ENCODE data around the gene MARCHF7. TPM values are rescaled to one million over a fixed set of nuclear protein-coding genes. Genes with fewer than 3 reads are reported as not detected.

Gene MARCHF7
- total and polyA plus RNA-seq, 2 of the 8 experiments (the other 6 are each of a cell fraction or from before 2014, with no cell fraction given), result 18.3 to 116 TPM

- Histone ChIP-seq H3K4me3 (ENCODE audit: extremely low read depth in 1 of 4, insufficient read depth in 2 of 4, low read depth in 3 of 4, low read length in 4 of 4) (no peak overlapping the region), H4K91ac (replicated peaks; ENCODE audit: insufficient read length, low read length) (no peak overlapping the region), H3K4me1 (replicated peaks in 1 of 4; ENCODE audit: control insufficient read depth in 3 of 4, insufficient read depth in 4 of 4, low read length in 3 of 4) (peaks cover 0 to 3% (median 1%) of the 10 kb centered on the region in 4 experiments; a peak in 2 of 7 replicates), H2BK15ac (ENCODE audit: low read length) (no peak overlapping the region), H3K27ac (ENCODE audit: low read depth, low read length) (no peak overlapping the region), H4K8ac (ENCODE audit: extremely low read depth, insufficient read depth, low read length) (no peak overlapping the region), H3K18ac (ENCODE audit: extremely low read depth, low read length) (no peak overlapping the region), H3K23me2 (ENCODE audit: low read depth, low read length) (no peaks in the 10 kb centered on the region), H3K9me3 (ENCODE audit: insufficient read depth in 2 of 2, low read depth in 1 of 2, low read length in 1 of 2) (no peaks in the 10 kb centered on the region; a peak in 2 of 4 replicates), H2AK5ac (ENCODE audit: low read depth, low read length) (no peak overlapping the region), H3K4ac (replicated peaks; ENCODE audit: insufficient read length, low read depth, low read length) (no peak overlapping the region), H2BK20ac (ENCODE audit: low read length) (no peak overlapping the region), H3K4me2 (ENCODE audit: insufficient read depth in 1 of 2, low read depth in 2 of 2, low read length in 2 of 2) (no peak overlapping the region), H3K9ac (replicated peaks in 1 of 4; ENCODE audit: extremely low read depth in 1 of 4, low read depth in 3 of 4, low read length in 3 of 4) (no peak overlapping the region), H3K27me3 (replicated peaks in 1 of 4; ENCODE audit: control insufficient read depth in 3 of 4, extremely low read depth in 1 of 4, insufficient read depth in 3 of 4, low read length in 3 of 4) (no peaks in the 10 kb centered on the region), H3K14ac (ENCODE audit: insufficient read length) (no peak overlapping the region), H4K5ac (ENCODE audit: insufficient read length, low read depth, low read length) (no peak overlapping the region), H3K79me1 (ENCODE audit: low read depth, low read length) (peaks cover 3% of the 10 kb centered on the region; the same call in 1 of the 2 replicates), H3K56ac (replicated peaks; ENCODE audit: insufficient read length, low read depth, low read length) (no peak overlapping the region), H3K23ac (ENCODE audit: insufficient read length) (no peak overlapping the region), H3K36me3 (ENCODE audit: control insufficient read depth in 2 of 4, insufficient read depth in 4 of 4, low read length in 3 of 4) (peaks cover 0 to 72% (median 9%) of the 10 kb centered on the region in 4 experiments; a peak in 5 of 8 replicates), H2AFZ (ENCODE audit: low read length) (no peak overlapping the region), H3K79me2 (ENCODE audit: control insufficient read depth in 1 of 2, insufficient read depth in 2 of 2, low read length in 2 of 2) (peaks cover 80 to 100% of the 10 kb centered on the region in 2 experiments), H4K20me1 (replicated peaks in 1 of 2; ENCODE audit: control insufficient read depth in 1 of 2, insufficient read depth in 2 of 2, low read length in 2 of 2) (peaks cover 18 to 20% of the 10 kb centered on the region in 2 experiments), H2BK12ac (ENCODE audit: low read depth, low read length) (no peak overlapping the region), H2BK5ac (ENCODE audit: low read depth, low read length) (no peak overlapping the region), H2BK120ac (replicated peaks; ENCODE audit: low read depth, low read length) (no peak overlapping the region)
- 95% methylated on average over 8 of the region's 10 CpGs; no CpG with 5 or more reads in 1 of the 2 experiments for WGBS, 2 experiments (ENCODE audit: extremely low coverage in 1 of 2, insufficient coverage in 1 of 2, insufficient read length in 1 of 2, insufficient replicate concordance in 2 of 2, low coverage in 1 of 2, low lambda C conversion rate in 2 of 2, missing lambda C conversion rate in 1 of 2)
- FAIRE-seq, result no peak
- POLR2A ChIA-PET (ENCODE audit: partially characterized antibody), result interaction anchor here (0.9 to 4.3 kb wide), 4 partner anchors 8 to 39 kb away, joined by 3 to 42 read pairs (median 9); partner anchors contain the start of gene MARCHF7
- peak in 1 of 2 experiments; percentile 30; a peak in 1 of 3 replicates for TF ChIP-seq POLR2A (IDR thresholded peaks at IDR 0.05; ENCODE audit: control extremely low read depth in 1 of 2, low read depth in 2 of 2, low read length in 2 of 2)
- no peak for TF ChIP-seq CREB1 (IDR thresholded peaks at IDR 0.05)
- CTCF ChIA-PET (ENCODE audit: partially characterized antibody), result no interaction called here
- DNase-seq (ENCODE audit: low read depth in 1 of 2, low spot score in 2 of 2), result no peak
Observed at GRCh38 chr2:159720676-159721075, 8.4 kb downstream of the MARCHF7 start.

Data from H1 (cell line).